ENCODE results near the gene DCLK2.

The DCLK2 gene

GRCh38 chr4:150078041-150078578 lies at the start of gene DCLK2:
TSS of gene DCLK2 (plus strand) at chr4:150078445. CDS start at chr4:150079028, 583 bp downstream.
- H3K4me3 Mint-ChIP-seq, result peak within 1 kb of the TSS; percentile 62
- H3K27me3 Mint-ChIP-seq (ENCODE audit: low read depth), result peaks cover 59% of the 10 kb centered on the region
- no peaks in the 10 kb centered on the region for H3K36me3 Mint-ChIP-seq (ENCODE audit: low read depth)
- no peak within 1 kb of the TSS for H3K27ac Mint-ChIP-seq
- H3K4me1 Mint-ChIP-seq (ENCODE audit: low read depth), result peaks cover 4% of the 10 kb centered on the region
- no peaks in the 10 kb centered on the region for H3K9me3 Mint-ChIP-seq

GRCh38 chr4:150032541-150032940 lies 45.7 kb upstream of the DCLK2 start:
- no peak overlapping the region for H3K4me3 Mint-ChIP-seq
- no peaks in the 10 kb centered on the region for H3K4me1 Mint-ChIP-seq (ENCODE audit: low read depth)
- H3K27me3 Mint-ChIP-seq (ENCODE audit: low read depth), result no peaks in the 10 kb centered on the region
- no peak overlapping the region for H3K27ac Mint-ChIP-seq
- no peaks in the 10 kb centered on the region for H3K36me3 Mint-ChIP-seq (ENCODE audit: low read depth)
- peaks cover 5% of the 10 kb centered on the region for H3K9me3 Mint-ChIP-seq

- Mint-ChIP-seq H3K4me1 (ENCODE audit: low read depth) (no peaks in the 10 kb centered on the region), H3K4me3 (no peak overlapping the region), H3K9me3 (no peaks in the 10 kb centered on the region), H3K36me3 (ENCODE audit: low read depth) (no peaks in the 10 kb centered on the region), H3K27me3 (ENCODE audit: low read depth) (no peaks in the 10 kb centered on the region), H3K27ac (no peak overlapping the region)
These were observed 45.2 kb upstream of the DCLK2 start for GRCh38 chr4:150033081-150033480.

GRCh38 chr4:150033901-150034300 lies 44.3 kb upstream of the DCLK2 start:
- no peak overlapping the region for H3K27ac Mint-ChIP-seq
- no peaks in the 10 kb centered on the region for H3K9me3 Mint-ChIP-seq
- no peaks in the 10 kb centered on the region for H3K4me1 Mint-ChIP-seq (ENCODE audit: low read depth)
- H3K36me3 Mint-ChIP-seq (ENCODE audit: low read depth), result no peaks in the 10 kb centered on the region
- H3K4me3 Mint-ChIP-seq, result no peak overlapping the region
- H3K27me3 Mint-ChIP-seq (ENCODE audit: low read depth), result no peaks in the 10 kb centered on the region

DNA sequence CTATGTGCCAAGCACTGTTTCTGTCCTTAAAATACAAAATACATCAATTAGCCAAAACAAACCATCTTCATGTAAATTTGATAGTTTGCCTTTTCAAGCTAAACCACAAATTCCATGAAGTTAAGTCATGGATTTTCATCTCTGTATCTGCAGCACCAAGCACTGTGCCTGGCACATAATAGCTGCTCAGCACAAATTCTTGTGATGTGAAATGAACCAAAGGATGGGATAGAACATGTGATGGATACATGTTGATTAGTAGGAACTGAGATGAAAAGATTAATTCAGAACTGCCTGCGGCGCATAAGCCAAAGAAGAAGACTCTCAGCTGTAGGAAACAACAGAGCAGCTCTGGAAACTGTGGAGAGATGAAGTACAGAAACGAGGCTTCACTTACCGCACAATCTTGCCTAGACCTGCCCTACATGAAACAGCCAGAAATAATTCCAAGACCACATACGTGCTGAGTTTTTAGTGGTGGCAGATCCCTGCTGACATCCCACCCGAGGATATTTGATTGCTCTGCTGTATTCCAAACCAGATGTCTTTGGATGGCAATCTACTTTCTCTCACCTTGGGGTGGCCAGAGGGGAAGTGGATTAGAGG lies 40.9 kb upstream of the DCLK2 start:
- no peaks in the 10 kb centered on the region for H3K4me1 Mint-ChIP-seq (ENCODE audit: low read depth)
- H3K4me3 Mint-ChIP-seq, result no peak overlapping the region
- no peak overlapping the region for H3K27ac Mint-ChIP-seq
- no peaks in the 10 kb centered on the region for H3K9me3 Mint-ChIP-seq
- H3K27me3 Mint-ChIP-seq (ENCODE audit: low read depth), result no peaks in the 10 kb centered on the region
- H3K36me3 Mint-ChIP-seq (ENCODE audit: low read depth), result no peaks in the 10 kb centered on the region

DNA sequence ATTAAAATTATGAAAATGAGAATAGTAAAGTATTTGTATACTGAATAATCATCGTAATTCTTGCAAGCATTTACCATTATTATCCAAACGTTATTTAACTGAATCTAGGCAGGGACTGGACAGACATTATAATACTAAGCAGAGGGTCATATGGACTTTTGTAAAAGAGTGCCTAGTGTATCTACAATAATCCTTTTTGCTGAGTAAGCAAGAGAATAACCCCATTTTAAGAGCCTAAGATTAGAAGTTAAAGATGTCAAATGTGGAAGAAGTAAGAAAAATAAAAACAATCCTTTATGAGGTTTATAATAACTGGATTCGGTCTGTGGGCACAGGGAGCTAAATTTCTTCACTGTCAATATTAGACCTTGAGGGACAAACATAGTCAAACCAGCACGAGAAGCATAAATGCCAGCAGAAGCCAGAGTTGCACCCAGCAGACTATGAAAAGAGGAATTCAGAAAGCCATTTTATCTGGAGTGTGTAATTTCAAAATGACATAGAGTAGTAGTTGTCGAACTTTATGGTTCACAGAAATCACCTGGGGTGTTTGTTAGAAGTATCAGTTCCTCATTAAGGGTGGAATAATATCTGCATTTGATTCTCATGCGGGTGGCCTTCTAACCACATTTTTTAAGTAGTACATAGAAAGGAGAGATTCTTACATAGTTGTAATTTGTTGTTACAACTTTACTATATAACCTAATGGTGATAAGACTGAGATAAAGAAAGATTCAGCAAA lies 39.7 kb upstream of the DCLK2 start:
- Mint-ChIP-seq H3K36me3 (ENCODE audit: low read depth) (no peaks in the 10 kb centered on the region), H3K27me3 (ENCODE audit: low read depth) (no peaks in the 10 kb centered on the region), H3K4me3 (no peak overlapping the region), H3K9me3 (no peaks in the 10 kb centered on the region), H3K27ac (no peak overlapping the region), H3K4me1 (ENCODE audit: low read depth) (no peaks in the 10 kb centered on the region)

- no peak overlapping the region for H3K4me3 Mint-ChIP-seq
- H3K27ac Mint-ChIP-seq, result no peak overlapping the region
- H3K9me3 Mint-ChIP-seq, result no peaks in the 10 kb centered on the region
- H3K27me3 Mint-ChIP-seq (ENCODE audit: low read depth), result no peaks in the 10 kb centered on the region
- no peaks in the 10 kb centered on the region for H3K4me1 Mint-ChIP-seq (ENCODE audit: low read depth)
- H3K36me3 Mint-ChIP-seq (ENCODE audit: low read depth), result no peaks in the 10 kb centered on the region
These were observed 38.7 kb upstream of the DCLK2 start for GRCh38 chr4:150039274-150040127.

DNA sequence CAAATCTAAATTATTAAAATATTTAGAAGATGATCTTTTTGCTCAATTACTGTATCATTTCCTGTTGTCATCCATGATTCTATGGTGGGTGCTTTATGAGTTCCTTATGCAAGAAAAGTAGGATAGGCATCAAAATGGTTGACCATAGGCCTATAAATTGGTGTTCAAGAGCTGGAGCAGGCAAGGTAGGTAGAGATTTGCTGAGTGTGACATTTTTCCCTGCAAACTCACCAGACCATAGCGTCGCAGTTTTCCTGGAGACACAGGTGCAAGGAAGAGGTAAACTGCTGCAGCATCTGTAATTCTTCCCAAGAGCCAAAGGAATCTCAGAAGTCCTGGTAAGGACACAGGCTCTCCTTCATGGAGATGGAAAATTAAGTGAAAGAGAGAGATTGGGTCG lies 33.7 kb upstream of the DCLK2 start:
- H3K27ac Mint-ChIP-seq, result no peak overlapping the region
- no peaks in the 10 kb centered on the region for H3K4me1 Mint-ChIP-seq (ENCODE audit: low read depth)
- H3K4me3 Mint-ChIP-seq, result no peak overlapping the region
- no peaks in the 10 kb centered on the region for H3K36me3 Mint-ChIP-seq (ENCODE audit: low read depth)
- H3K27me3 Mint-ChIP-seq (ENCODE audit: low read depth), result peaks cover 3% of the 10 kb centered on the region
- no peaks in the 10 kb centered on the region for H3K9me3 Mint-ChIP-seq

DNA sequence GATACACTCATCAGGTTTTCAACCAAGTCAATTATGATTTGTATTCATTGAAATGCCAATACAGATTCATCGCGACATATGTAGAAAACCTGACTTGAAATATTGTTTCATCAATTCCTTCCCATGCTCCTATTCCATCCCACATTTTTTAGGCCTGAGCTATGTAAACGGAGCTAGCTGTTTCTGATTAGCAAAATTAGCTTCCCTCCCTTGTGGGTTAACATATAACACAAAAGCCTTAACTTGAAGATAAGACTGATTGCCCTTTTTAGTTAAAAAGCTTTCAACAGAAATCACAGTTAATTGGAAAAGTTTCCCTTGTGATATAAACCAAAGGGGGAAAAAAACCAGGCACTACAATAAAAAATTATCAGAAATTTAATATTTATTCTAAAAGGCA lies 32.8 kb upstream of the DCLK2 start:
- Mint-ChIP-seq H3K4me1 (ENCODE audit: low read depth) (no peaks in the 10 kb centered on the region), H3K4me3 (no peak overlapping the region), H3K36me3 (ENCODE audit: low read depth) (no peaks in the 10 kb centered on the region), H3K27me3 (ENCODE audit: low read depth) (peaks cover 3% of the 10 kb centered on the region), H3K9me3 (no peaks in the 10 kb centered on the region), H3K27ac (no peak overlapping the region)

- H3K9me3 Mint-ChIP-seq, result no peaks in the 10 kb centered on the region
- H3K36me3 Mint-ChIP-seq (ENCODE audit: low read depth), result no peaks in the 10 kb centered on the region
- no peaks in the 10 kb centered on the region for H3K4me1 Mint-ChIP-seq (ENCODE audit: low read depth)
- H3K4me3 Mint-ChIP-seq, result no peak overlapping the region
- H3K27me3 Mint-ChIP-seq (ENCODE audit: low read depth), result peaks cover 3% of the 10 kb centered on the region
- no peak overlapping the region for H3K27ac Mint-ChIP-seq
These were observed 31.5 kb upstream of the DCLK2 start for GRCh38 chr4:150046728-150047217.

DNA sequence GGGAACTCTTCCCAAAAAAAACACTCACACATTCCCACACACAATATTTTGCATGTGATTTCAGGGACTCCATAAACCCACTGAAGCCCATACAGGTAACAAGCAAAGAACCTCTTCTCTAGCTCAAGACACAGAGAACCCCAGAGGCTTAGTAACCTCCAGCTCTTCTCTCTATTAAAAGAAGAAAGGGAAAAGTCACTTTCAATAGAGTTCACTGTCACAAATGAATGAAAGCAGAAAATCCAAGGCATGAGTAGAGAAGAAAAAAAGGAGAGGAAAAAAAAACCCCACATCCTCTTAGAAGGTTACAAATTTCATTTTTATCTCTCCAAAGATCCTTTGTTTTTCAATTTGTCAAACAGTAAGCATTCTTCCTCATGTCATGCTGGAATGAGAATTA lies 30.7 kb upstream of the DCLK2 start:
- Mint-ChIP-seq H3K9me3 (no peaks in the 10 kb centered on the region), H3K27me3 (ENCODE audit: low read depth) (peaks cover 3% of the 10 kb centered on the region), H3K4me3 (no peak overlapping the region), H3K36me3 (ENCODE audit: low read depth) (no peaks in the 10 kb centered on the region), H3K27ac (no peak overlapping the region), H3K4me1 (ENCODE audit: low read depth) (no peaks in the 10 kb centered on the region)

- H3K4me1 Mint-ChIP-seq (ENCODE audit: low read depth), result no peaks in the 10 kb centered on the region
- no peak overlapping the region for H3K27ac Mint-ChIP-seq
- peaks cover 3% of the 10 kb centered on the region for H3K27me3 Mint-ChIP-seq (ENCODE audit: low read depth)
- H3K9me3 Mint-ChIP-seq, result no peaks in the 10 kb centered on the region
- no peaks in the 10 kb centered on the region for H3K36me3 Mint-ChIP-seq (ENCODE audit: low read depth)
- no peak overlapping the region for H3K4me3 Mint-ChIP-seq
These were observed 28.6 kb upstream of the DCLK2 start for GRCh38 chr4:150049682-150050081.

GRCh38 chr4:150050566-150050965 lies 27.7 kb upstream of the DCLK2 start:
- Mint-ChIP-seq H3K4me1 (ENCODE audit: low read depth) (no peaks in the 10 kb centered on the region), H3K27me3 (ENCODE audit: low read depth) (peaks cover 3% of the 10 kb centered on the region), H3K27ac (no peak overlapping the region), H3K4me3 (no peak overlapping the region), H3K9me3 (no peaks in the 10 kb centered on the region), H3K36me3 (ENCODE audit: low read depth) (no peaks in the 10 kb centered on the region)

GRCh38 chr4:150051111-150051510 lies 27.1 kb upstream of the DCLK2 start:
- Mint-ChIP-seq H3K4me3 (no peak overlapping the region), H3K27ac (no peak overlapping the region), H3K36me3 (ENCODE audit: low read depth) (no peaks in the 10 kb centered on the region), H3K9me3 (no peaks in the 10 kb centered on the region), H3K27me3 (ENCODE audit: low read depth) (peaks cover 3% of the 10 kb centered on the region), H3K4me1 (ENCODE audit: low read depth) (no peaks in the 10 kb centered on the region)

Measured in T-helper 1 cell treated with Interleukin-12 subunit alpha and Interleukin-12 subunit beta and Interleukin-4 antibody, amounts not matched to agents 30 μg/mL and 1 μg/mL, for 36 hours (primary cell).